NCI-H1694 treated with DMSO at 0.1 percent for 48 hours (cell line): Measurements from ENCODE around the gene NYAP2.

Source experiments
- DNase-seq: peaks from one replicate; lab custom pipeline; 2025; lab: John Stamatoyannopoulos, UW

NYAP2 gene

DNA sequence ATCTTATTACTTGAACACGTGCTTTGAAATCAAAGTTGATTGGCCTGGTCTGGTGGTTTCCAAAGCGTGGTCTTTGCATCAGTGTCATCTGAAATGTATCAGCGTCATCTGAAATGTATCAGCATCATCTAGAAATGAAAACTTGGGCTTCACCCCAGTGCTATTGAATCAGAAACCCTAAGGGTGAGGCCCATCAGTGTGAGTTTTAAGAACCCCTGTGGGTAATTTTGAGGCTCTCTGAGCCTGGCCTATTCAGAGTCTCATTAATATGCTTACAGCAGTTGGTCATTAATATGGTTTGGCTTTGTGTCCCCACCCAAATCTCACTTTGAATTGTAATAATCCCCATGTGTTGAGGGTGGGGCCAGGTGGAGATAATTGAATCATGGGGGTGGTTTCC, 85.2 kb downstream of the NYAP2 start:
- no peak for DNase-seq

DNA sequence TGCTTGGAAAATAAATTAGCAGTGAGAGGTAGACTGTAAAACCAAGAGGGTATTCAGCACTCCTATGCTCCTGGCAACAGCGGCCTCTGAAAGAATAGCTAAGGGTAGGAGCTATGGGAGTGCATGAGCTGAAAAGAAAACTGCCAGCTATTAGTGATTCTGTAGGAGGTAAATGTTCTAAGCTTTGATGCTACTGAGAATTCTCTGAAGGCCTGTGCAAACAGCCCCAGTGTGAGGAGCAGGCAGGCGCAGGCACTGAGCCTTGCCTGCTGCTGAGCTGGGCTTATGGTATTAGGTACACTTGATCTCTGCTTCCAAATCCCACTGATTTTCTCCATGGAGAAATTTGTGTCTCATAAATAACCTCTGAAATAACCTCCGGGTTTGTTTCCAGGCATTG, 86.7 kb downstream of the NYAP2 start:
- no peak for DNase-seq

DNA sequence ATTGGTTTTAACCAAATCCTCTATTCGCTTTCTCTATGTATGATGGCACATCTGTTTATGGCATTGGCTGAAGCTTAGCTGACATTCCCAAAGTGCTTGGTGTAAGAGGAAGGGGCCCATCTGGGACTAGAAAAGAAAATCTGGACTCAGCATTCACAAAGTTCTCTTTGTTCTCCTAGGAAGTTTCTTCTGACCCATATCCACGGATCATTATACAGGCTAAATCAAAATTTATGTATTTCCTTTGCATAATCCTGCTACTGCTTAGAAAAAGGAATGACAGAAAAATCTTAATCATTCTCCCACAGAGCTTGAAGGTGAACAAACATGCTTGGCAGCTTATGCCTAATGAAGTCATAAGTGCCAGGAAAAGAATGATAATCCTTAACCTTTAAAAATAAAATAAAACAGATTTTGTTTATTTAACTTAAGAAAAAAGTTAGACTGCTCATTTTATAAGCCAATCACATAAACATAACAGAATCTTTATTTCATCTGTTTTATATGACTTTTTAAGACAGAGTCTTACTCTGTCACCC, 88.4 kb downstream of the NYAP2 start:
- no peak for DNase-seq

DNA sequence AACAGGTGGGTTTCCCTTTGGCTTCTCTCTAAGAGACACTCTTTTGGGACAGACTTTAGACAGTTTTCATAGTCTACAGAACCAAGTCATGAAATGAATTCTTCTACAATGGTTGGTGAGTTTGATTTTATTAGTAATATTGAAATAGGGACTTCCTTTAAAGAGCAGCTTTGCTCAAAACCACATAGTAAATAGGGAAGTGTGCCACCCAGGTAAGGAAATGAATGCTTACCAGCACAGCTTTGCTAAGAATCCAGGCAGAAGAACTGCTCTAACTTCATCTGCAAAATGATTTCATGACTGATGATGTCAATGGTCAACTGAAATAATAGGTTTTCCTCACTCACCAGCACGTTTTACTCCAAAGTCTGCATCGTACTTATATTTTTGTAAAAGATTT, 89.2 kb downstream of the NYAP2 start:
- DNase-seq, result no peak

DNA sequence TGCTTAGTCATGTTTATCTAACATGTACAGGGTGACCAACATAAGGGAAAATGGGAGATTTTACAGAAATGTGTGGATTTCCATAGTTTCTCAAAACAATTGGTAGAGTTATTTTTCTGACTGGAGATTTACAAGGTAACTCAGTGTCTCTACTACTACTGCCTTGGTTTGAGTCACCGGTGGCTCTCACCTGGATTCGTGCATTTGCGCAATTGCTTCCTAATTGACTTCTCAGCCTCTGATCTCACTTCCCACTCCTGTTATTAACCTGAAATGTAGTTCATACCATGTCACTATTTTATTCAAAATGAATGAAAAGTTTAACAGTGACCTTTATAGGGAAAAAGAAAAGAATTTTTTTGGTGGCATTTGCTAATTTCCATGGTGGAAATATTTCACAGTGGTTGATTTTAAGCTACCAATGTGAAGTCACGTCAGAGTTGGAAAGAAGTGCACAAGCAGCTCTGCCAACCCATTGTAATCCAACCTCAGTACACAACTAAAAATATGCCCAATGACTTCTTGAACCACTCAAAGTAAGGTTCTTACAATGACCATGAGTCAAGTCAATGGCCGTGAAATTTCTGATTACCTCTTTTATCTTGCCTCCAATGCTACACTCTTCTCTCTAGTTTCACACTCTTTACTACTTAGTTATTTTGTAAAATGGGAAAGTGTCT, 94.0 kb downstream of the NYAP2 start:
- DNase-seq, result no peak

DNA sequence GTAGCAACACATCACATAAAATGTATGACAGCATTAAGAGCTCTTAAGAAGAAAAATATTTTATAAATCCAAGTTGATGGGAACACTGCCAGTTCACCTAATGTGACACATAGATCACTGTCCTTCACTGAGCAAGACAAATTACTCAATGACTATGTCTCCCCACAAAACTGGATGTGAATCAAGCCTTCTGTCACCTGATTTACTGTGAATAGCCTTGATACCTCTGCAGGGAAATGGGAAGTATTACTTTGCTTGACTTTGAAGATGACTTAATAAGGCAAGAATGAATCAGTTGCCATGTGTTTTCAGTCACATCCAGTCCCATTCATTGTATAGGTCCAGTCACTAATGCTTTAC, 94.6 kb downstream of the NYAP2 start:
- DNase-seq, result no peak

DNA sequence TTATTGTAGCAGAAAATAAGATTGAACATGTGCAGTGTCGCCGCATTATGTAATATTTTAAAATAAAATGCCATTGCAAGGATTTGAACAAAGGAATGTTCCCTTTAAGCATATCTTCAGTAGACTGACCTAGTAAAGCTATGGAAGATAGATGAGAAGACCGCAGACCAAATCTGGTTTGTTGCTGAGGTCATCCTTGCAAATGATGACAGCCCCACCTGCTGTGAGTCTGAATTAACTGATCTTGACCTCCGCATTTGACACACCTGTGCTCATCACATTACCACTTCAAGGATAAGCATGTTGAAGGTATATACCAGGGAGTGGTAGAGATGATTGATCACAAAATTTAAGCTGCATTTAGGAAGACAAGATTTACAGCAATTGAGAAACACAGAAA, 96.2 kb downstream of the NYAP2 start:
- no peak for DNase-seq

DNA sequence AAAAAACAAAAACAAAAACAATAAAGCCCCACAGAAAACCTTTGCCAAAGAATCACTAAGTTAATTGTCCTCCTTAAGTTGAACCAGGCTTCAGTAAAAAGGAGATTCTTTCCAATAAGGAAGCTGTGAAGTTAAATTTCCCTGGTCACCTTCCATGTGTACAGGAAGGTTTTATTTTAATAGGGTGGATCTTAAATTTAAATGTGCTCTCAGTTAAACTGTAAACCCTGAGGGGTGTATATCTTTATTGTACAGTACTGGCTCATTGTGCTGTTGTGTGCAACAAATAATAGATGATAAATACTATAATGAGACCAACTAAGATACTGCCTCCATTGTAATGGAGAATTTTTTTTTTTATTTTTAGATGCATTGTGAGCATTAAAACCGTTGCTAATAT, 97.1 kb downstream of the NYAP2 start:
- DNase-seq, result no peak

DNA sequence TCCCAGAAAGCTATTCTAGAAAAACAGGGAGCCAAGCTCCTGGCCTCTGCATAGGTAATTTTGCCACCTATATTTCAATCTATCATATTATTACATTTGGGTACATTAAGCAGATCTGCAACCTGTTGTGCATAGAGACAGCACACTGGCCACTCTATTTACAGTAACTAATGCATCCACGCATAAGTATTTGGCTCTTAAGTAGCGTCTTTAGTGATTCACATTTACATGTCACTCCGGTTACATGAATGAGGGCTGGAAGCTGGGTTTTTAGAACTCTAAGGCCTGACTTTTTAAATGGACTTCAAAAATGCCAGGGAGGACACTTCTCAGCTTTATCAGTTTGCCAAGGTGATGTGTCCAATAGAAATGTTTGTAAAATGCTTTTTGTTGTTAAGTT, 97.7 kb downstream of the NYAP2 start:
- DNase-seq, result no peak

DNA sequence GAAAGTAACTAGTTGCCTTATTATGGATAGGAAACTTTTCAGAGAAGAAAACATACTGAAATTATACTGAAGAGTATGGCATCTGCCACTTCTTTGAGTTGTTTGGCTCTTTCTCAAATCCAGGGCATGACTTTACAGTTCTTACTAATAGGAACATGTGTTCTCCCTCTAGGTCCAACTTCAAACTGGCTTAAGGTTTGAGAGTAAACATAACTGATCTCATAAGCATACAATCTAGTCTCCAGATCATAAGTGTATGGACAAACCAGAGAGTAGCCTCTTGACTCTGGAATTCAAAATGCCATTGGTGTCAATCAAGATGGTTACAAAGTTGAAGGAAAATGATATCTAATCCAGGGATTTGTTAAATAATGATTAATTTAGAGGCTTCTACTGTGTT, 101.5 kb downstream of the NYAP2 start:
- no peak for DNase-seq

DNA sequence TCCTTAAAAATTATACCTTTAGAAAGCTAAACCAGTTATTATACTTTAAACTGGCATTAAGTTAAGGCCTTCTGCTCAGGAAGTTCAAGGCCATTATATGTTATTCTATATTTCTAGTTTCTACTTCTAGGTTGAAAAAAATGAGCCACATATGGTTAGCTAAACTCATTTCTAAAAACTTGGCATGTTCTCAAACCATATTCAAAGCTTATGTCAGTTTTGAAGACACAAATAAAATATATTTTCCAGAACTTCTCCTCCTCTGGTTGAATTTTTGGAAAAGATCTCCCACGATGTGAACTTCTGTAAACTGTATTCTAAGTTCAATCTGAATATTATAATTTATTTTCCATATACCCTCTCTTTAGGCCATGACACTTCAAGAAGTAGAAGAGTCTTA, 103.5 kb downstream of the NYAP2 start:
- DNase-seq, result no peak

DNA sequence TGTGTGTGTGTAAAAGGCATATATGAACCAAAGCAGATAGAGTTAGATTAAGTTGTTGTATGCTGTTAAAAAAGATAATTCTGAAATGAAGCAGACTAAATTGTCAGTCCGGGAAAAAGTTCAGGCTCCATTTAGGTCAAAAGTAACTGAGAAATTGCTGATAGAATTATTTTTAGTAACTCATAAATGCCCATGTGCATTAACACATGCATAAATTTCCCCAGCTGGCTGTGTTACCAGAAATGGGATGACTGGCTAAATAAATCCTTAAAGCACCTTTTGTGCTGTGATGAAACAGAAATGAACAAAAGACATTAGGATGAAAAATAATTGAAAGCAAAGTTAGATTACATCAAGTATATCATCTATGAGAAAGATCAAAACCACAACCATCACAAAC, 111.3 kb downstream of the NYAP2 start:
- DNase-seq, result no peak

DNA sequence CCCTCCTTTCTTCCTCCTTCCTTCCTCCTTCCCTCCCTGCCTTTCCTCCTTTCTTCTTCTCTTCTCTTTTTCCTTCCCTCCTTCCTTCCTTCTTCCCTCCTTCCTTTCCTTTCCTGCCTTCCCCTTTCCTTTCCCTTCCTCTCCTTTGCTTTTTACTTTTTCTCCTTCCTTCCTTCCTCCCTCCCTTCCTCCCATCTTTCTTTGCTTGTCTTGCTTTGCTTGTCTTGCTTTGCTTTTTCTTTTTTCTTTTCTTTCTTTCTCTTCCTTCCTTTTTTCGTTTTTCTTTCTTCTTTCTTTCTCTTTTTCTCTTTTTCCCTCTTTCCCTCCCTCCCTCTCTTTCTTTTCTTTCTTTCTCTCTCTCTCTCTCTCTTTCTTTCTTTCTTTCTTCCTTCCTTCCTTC, 113.0 kb downstream of the NYAP2 start:
- DNase-seq, result no peak

DNA sequence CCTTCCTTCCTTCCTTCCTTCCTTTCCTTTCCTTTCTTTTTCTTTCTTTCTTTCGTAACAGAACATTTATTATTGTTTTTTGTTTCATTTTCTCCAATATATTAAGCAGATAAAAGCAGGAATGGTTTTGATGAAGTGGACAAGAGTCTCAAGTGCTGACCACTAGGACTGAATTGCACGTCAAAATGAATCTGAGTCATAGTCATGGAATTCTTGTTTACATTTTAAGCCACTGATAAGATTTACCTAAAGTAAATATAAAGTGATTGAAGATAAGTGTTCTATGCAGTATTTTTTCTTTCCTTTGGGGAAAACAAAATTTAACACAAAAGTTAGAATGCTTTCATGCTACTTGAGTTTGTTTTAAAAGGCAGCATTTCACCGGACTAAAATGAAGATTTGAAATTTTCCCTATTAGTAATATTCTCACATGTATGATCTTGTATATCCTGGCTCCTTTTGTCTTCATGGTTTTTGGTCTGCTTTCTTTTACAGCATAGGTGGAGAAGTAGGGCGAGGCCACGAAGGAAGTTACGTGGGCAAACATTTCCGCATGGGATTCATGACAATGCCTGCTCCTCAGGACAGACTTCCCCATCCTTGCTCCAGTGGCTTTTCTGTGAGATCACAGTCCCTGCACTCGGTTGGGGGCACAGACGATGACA, 113.5 kb downstream of the NYAP2 start:
- no peak for DNase-seq

DNA sequence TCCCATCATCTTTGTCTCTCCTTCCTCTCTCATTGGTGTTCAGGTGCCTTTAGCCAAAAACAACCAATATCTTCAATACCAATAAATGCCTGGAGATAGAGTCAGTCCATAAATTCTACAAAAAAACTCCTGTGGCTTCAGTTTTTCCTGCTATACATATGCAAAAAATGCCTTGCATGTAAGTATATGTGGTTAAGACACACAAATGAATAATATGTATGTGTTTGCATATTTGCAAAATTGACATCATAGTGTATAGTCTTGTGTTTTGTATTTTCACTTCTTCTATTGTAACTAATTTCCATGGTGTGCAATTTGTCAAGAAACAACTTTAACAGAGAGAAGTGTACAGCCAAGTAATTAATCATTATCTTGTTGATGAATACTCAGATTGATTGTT, 115.5 kb downstream of the NYAP2 start:
- DNase-seq, result no peak

DNA sequence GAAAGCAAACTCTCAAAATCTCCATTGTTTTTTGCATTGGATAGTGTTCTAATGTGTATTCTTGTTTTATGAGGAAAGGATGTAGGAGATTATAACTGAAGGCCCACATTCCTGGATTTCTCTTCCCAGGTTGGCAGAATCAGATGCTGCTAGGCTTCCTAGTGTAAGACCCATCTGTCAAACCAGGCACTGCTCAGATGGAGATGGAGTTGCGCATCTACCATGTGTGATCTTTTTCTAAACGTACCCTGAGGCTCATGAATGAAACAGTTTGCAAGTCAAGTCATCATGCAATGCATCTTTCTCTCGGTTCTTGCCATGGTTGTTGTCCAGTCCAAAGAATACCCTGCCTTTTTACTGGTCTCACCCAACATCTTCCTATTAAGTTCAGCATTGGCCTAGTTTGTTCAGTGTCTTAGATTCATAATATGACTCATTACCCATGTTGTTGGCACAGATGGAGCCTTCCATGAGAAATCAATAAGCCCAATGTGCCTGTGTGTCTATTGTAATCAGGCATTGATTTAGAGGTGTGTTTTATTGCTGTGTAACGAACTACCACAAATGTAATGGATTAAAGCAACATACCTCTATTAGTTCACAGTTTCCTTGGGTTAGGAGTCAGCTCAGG, 127.4 kb downstream of the NYAP2 start:
- DNase-seq, result no peak

DNA sequence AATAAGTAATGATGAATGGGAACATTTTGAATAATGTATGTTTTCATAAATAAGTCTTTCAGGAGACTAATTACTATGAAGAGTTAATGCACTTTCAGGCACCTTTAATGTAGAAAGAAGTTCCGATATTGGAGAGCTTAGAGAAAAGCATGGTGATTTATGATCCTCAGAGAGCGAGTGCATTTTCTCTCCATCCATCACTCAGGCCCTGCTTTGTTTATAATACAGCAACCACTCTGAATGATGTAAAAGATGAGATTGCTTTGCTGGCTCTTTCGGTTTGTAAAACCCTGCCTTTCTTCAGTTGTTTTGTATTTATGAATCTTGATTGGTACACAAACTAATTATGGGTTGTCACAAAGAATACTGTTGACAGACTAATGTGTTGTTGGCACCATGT, 132.0 kb downstream of the NYAP2 start:
- DNase-seq, result no peak

DNA sequence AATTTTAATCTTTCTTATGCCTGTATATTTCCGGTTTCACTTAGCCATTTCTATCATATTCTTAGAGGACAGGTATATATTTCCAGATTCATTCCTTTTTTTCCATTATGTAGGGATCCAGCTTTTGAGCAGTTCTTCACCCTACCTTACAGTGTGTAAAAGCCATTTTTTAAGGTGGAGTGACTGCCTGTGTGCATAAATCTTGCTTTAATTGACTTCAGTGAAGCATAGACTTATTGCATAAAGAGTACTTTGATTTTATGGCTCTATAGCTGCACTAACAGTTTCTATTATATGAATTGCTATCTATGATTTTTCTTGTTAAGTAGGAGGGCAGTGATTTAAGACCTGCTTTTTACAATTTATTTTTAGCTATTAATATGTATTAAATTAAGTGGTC, 132.6 kb downstream of the NYAP2 start:
- DNase-seq, result no peak

DNA sequence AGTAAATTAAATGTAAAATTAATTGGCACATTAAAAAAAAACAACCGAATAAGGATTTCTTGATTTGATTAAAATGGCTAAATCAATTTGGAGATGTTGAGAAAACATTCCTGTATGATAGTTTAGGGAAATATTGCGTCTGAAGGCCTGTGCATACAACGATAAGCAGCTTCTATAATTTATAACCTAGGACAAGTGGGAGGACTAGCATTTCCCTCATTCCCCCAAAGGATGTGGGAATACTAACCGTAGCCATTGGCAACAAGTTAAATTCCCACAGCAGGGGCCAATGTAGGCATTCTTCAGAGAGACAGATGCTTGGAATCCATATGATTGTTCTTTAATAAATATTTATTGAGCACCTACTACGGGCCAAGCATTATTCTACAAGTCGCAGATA, 134.5 kb downstream of the NYAP2 start:
- DNase-seq, result no peak

DNA sequence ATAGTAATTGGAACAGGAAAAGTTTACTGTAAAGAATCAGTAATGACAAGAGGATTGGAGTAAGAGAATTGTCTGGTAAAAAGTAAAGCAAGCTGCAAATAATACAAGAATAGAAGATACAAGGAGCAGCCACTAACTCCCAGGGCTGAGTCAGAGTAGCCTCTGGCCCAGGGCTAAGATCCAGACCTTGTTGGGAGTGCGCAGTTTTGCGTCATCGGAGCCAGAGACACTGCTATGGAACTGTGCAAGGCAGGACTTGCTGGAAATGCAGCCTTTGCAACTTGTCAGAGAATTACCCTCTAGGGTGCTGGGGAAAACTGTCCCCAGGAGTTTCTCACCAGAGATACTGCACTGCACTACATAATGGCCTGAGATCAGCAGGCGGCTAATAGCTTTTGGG, 135.2 kb downstream of the NYAP2 start:
- DNase-seq, result no peak

DNA sequence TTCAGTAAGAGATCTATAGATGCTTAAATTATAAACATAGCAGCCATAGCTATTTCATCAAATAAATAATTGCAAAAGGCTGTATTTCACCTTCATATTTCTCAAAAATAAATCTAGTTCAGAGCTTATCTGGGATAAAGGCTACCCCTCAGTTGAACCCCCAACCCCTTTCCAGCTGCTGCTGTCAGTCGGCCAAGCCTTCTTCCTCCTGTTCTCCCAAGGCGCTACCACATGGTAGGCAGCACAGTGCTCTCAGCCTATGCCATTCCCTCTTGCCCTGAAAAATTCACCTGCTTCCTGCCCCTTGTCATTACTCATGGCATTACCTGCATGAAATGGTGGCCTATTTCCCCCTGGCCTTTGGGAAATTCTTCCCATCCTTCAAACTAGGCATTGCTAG, 136.5 kb downstream of the NYAP2 start:
- no peak for DNase-seq

DNA sequence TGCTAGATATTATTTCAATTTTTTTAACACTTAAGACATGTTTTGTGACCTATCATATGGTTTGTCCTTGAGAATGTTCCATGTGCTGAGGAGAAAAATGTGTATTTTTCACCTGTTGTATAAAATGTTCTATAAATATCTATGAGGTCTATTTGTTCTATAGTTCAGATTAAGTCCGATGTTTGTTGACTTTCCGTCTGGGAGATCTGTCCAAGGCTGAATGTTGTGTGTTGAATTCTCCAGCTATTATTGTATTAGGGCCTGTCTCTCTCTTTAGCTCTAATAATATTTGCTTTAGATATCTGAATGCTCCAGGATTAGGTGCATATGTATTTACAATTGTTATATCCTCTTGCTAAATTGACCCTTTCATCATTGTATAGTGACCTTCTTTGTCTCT, 144.1 kb downstream of the NYAP2 start:
- no peak for DNase-seq

DNA sequence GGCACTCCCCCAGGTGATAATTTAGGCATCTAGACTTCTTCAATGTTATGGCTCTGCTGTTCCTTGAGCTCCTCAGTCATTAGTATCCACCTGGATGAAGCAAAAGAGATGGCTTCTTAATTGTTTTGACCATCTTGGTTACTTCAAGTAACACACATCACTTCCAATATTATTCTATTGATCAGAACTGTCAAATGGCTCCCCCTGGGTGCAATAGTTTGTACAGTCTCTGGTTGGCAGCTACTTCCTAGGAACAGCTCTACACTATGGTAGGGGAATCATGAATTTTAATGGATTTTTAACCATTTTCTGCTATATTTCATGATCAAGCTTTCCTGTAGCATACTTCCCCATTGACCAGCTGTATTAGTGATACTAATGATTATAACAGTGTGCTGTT, 157.0 kb downstream of the NYAP2 start:
- no peak for DNase-seq
